ENCODE measurements around the gene HS2ST1. TPM values are rescaled to one million over a fixed set of nuclear protein-coding genes. Genes with fewer than 3 reads are reported as not detected.

HS2ST1 gene
- total and polyA plus RNA-seq, 2 donors (not counting 3 experiments of a cell fraction or from before 2014, with no cell fraction given), result 5.5 to 31.2 TPM

DNA sequence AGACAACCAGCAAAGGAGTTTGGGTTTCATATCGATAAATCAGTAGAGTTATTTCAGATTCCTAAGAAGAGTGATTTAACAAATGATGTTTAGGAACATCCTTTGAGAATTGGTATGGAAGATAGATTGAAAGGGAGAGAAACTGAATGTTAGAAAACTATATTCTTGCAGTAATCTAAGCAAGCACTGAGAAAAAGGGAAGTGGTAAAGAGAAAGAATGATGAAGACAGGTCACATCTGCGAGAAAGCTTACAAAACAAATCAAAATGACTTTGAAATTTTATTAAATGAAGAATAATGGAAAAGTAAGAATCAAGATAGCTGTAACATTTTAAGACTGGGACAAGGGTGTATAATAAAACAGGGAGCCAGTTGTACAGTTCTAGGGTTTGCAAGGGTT lies 177.0 kb downstream of the HS2ST1 start:
- dilution Hi-C loops (cut with MboI; ENCODE audit: extremely low pct_ligation_motif_present, low sequenced_read_pairs), result no loop called here
- CTCF ChIA-PET, result no interaction called here

More for the DNA sequence above, 177.0 kb downstream of the HS2ST1 start:
- TF ChIP-seq EZH2 (IDR thresholded peaks at IDR 0.05; ENCODE audit: borderline replicate concordance, low read depth, low read length, severe bottlenecking) (no peak), POLR2AphosphoS5 (IDR thresholded peaks at IDR 0.05; ENCODE audit: insufficient read depth, low read depth, low read length) (no peak), FOS (IDR thresholded peaks at IDR 0.05; ENCODE audit: borderline replicate concordance, insufficient read depth, low read length) (no peak), GATA2 (IDR thresholded peaks at IDR 0.05; ENCODE audit: insufficient read depth, insufficient read length, low read depth, low read length) (no peak), POLR2A (IDR thresholded peaks at IDR 0.05; ENCODE audit: low read depth, low read length) (no peak), JUN (IDR thresholded peaks at IDR 0.05; ENCODE audit: borderline replicate concordance, insufficient read depth, insufficient read length, low read depth) (no peak), MYC (IDR thresholded peaks at IDR 0.05; ENCODE audit: low read depth, low read length) (no peak)
- TF ChIP-seq, protein P1, sequence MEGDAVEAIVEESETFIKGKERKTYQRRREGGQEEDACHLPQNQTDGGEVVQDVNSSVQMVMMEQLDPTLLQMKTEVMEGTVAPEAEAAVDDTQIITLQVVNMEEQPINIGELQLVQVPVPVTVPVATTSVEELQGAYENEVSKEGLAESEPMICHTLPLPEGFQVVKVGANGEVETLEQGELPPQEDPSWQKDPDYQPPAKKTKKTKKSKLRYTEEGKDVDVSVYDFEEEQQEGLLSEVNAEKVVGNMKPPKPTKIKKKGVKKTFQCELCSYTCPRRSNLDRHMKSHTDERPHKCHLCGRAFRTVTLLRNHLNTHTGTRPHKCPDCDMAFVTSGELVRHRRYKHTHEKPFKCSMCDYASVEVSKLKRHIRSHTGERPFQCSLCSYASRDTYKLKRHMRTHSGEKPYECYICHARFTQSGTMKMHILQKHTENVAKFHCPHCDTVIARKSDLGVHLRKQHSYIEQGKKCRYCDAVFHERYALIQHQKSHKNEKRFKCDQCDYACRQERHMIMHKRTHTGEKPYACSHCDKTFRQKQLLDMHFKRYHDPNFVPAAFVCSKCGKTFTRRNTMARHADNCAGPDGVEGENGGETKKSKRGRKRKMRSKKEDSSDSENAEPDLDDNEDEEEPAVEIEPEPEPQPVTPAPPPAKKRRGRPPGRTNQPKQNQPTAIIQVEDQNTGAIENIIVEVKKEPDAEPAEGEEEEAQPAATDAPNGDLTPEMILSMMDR (IDR thresholded peaks at IDR 0.05; ENCODE audit: extremely low read depth in 1 of 2, insufficient read depth in 1 of 2, low read depth in 1 of 2, low read length in 2 of 2), result no peak
- TF ChIP-seq, protein P2, sequence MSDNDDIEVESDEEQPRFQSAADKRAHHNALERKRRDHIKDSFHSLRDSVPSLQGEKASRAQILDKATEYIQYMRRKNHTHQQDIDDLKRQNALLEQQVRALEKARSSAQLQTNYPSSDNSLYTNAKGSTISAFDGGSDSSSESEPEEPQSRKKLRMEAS (IDR thresholded peaks at IDR 0.05; ENCODE audit: insufficient read depth, insufficient read length), result no peak
- BruUV-seq (replicated peaks), result no TSS peak
- FAIRE-seq, result no peak
- DNase-seq (ENCODE audit: low read depth, low spot score), result no peak
- Histone ChIP-seq H3K9ac (replicated peaks; ENCODE audit: extremely low read depth, insufficient read depth, low read length) (no peak overlapping the region), H3K4me2 (ENCODE audit: insufficient read depth, low read length) (no peak overlapping the region), H3K9me3 (replicated peaks; ENCODE audit: control insufficient read depth, insufficient read depth, low read length) (no peaks in the 10 kb centered on the region), H3K36me3 (ENCODE audit: control insufficient read depth in 2 of 2, extremely low read depth in 1 of 2, insufficient read depth in 2 of 2, low read length in 2 of 2) (no peaks in the 10 kb centered on the region), H3K4me3 (replicated peaks in 1 of 3; ENCODE audit: insufficient read depth in 1 of 3, low read depth in 1 of 3, low read length in 3 of 3) (no peak overlapping the region), H3K27ac (ENCODE audit: insufficient read depth, low read depth, low read length) (no peak overlapping the region), H3K4me1 (ENCODE audit: control insufficient read depth, extremely low read depth, insufficient read depth, low read length) (no peaks in the 10 kb centered on the region), H4K20me1 (replicated peaks; ENCODE audit: control insufficient read depth, extremely low read depth, insufficient read depth, low read length) (no peaks in the 10 kb centered on the region), H3K9me1 (replicated peaks; ENCODE audit: control insufficient read depth, extremely low read depth, insufficient read depth, low read length) (no peaks in the 10 kb centered on the region), H2AFZ (ENCODE audit: low read depth, low read length) (no peak overlapping the region), H3K27me3 (ENCODE audit: control insufficient read depth in 2 of 2, insufficient read depth in 2 of 2, low read length in 2 of 2) (no peaks in the 10 kb centered on the region), H3K79me2 (ENCODE audit: control insufficient read depth, insufficient read depth, low read length) (no peaks in the 10 kb centered on the region)
- intact Hi-C loops (cut with micrococcal nuclease), result no loop called here
- POLR2A ChIA-PET, result no interaction called here
